ENCODE measurements around the gene FLVCR2.

Gene FLVCR2

DNA sequence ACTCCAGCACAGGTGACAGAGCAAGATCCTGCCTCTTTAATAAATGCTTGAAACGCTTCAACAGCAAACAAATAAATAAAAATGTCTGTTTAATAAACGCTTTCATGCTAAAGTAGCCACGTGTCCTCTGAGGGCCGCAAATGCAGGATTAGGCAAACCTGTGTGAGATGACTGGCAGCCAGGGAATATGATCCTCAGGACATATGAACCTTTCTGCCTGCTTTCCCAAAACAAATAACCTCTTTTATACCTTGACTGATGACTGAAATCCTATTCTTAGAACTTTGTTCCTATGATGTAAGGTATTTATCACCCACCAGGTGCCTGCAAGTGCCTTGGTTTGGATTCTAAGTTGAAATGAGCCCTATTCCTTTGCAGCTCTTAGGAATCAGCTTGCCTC lies 14.5 kb upstream of the FLVCR2 start:
- no peak for DNase-seq (ENCODE audit: low read depth)
- TF ChIP-seq, protein P1, sequence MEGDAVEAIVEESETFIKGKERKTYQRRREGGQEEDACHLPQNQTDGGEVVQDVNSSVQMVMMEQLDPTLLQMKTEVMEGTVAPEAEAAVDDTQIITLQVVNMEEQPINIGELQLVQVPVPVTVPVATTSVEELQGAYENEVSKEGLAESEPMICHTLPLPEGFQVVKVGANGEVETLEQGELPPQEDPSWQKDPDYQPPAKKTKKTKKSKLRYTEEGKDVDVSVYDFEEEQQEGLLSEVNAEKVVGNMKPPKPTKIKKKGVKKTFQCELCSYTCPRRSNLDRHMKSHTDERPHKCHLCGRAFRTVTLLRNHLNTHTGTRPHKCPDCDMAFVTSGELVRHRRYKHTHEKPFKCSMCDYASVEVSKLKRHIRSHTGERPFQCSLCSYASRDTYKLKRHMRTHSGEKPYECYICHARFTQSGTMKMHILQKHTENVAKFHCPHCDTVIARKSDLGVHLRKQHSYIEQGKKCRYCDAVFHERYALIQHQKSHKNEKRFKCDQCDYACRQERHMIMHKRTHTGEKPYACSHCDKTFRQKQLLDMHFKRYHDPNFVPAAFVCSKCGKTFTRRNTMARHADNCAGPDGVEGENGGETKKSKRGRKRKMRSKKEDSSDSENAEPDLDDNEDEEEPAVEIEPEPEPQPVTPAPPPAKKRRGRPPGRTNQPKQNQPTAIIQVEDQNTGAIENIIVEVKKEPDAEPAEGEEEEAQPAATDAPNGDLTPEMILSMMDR (IDR thresholded peaks at IDR 0.05; ENCODE audit: low read depth, low read length, missing control alignments) = no peak
- no peak overlapping the region for H3K4me3 ChIP-seq (ENCODE audit: low read depth, low read length)

DNA sequence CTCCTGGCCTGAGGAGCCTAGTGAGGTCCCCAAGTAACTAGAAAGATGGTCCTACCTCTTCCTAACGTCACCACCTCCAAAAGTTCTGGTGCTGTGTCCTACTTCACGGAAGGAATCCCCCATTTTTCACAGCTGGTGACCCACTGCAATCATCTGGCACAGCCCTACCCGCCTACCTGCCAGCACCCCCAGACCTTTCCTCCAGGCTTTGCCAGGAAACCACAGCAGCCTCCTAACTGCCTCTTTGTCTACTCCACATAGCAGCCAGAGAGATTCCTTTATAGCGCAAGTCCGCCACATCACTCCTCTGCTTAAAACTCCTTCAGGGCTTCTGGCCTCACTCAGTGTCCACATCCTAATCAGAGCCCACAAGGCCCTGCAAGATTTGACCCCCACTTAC lies 13.4 kb upstream of the FLVCR2 start:
- TF ChIP-seq, protein P1 (IDR thresholded peaks at IDR 0.05; ENCODE audit: low read depth, low read length, missing control alignments) = no peak
- no peak overlapping the region for H3K4me3 ChIP-seq (ENCODE audit: low read depth, low read length)
- DNase-seq (ENCODE audit: low read depth) = no peak

DNA sequence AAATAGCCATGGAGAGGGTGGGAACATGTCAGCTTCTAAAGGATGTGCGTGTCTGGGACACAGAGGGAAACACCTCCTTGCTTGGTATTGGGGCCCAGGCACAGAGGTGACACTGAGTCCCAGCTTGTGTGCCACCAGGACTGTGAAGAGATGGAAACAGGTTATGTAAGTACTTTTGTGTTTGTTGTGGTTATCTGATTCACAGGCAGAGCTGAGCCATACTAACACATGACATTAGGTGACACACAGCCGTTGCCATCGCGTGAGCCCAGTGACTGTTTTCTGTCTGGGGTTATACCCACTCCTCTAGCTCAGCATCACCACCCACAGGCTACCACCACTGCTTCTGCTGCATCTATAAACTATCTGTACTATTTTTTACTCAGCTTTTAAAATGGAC lies 12.1 kb upstream of the FLVCR2 start:
- DNase-seq (ENCODE audit: low read depth) = no peak
- TF ChIP-seq, protein P1 (IDR thresholded peaks at IDR 0.05; ENCODE audit: low read depth, low read length, missing control alignments) = peak; percentile 4

DNA sequence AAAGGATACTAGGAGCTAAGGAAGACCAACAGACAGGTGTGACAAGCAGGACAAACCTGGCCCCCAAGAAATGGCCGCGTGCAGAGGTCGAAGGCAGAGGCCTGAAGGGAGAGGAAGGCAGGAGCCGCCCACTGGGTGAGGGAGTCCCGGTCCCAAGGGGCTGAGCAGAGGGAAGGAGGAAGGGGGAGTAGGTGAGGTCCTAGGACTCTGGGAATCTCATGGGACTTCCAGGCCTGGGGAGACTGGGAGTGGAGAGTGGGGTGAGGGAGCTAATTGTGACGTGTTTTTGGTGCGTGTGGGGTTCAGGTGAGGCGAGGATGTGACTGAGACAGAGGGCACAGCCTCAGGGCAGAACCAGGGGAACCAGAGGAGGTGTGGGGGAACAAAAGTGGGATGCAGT lies 11.7 kb upstream of the FLVCR2 start:
- no peak for DNase-seq (ENCODE audit: low read depth)
- H3K4me3 ChIP-seq (ENCODE audit: low read depth, low read length) = no peak overlapping the region
- TF ChIP-seq, protein P1 (IDR thresholded peaks at IDR 0.05; ENCODE audit: low read depth, low read length, missing control alignments) = no peak

More for the DNA sequence above, 12.1 kb upstream of the FLVCR2 start:
- no peak overlapping the region for H3K4me3 ChIP-seq (ENCODE audit: low read depth, low read length)

DNA sequence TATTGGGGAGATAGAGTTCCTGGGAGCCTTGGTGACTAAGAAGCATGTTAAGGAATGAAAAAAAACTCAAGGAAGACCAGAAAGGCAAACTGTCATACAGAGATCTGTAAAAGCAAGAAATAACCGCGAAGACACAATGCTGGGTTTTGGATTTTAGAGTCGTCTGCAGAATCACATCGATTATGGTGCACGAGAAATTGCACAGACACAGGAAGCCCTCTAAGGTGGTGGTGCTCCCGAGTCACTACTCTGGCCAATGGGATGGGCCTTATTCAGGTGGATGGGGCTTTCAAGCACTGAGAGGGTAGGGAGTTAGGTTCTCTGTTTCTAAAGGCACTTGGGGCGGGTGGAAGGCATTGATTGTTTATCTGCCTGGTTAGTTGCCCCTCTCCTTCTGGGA lies 10.3 kb upstream of the FLVCR2 start:
- DNase-seq (ENCODE audit: low read depth) = no peak
- no peak overlapping the region for H3K4me3 ChIP-seq (ENCODE audit: low read depth, low read length)
- TF ChIP-seq, protein P1 (IDR thresholded peaks at IDR 0.05; ENCODE audit: low read depth, low read length, missing control alignments) = no peak

DNA sequence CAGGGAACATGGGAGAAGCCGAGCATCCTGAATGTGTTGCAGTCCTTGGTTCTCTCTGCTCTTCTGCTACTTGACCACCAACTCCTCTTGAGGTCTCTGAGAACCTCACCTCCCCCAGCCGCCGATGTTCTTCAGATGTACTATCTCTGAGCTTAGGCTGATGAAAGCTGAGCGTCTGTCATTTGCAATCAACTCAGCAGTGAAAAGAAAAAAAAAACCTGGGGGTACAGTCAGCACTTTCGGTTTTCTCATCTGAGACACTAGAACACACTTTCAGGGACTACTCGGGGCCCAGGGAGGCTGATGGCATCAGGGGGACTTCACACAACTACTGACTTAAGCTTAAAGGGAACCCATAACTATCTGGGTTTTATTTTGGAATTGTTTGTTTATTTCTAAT lies 9.6 kb upstream of the FLVCR2 start:
- DNase-seq (ENCODE audit: low read depth) = no peak
- TF ChIP-seq, protein P1 (IDR thresholded peaks at IDR 0.05; ENCODE audit: low read depth, low read length, missing control alignments) = no peak

DNA sequence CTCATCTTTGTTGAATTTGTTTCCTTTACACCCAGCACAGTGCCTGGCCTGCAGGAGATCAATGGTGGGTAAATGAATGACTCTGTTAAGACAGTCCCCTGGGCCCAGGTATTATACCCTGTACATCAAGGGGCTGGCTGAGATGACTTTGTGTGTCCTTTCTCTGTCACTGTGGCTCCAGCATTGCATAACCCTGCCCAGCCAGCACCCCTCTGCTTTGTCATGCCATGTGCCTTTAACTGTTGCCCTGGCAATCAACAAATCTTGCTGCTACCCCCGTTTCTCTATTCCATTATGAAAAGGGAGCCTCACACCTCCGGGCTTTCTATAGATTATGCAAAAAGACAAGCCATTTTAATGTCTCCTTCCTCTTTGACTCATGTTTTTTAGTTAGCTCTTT lies 7.6 kb upstream of the FLVCR2 start:
- no peak for DNase-seq (ENCODE audit: low read depth)

More for the DNA sequence above, 9.6 kb upstream of the FLVCR2 start:
- no peak overlapping the region for H3K4me3 ChIP-seq (ENCODE audit: low read depth, low read length)

More for the DNA sequence above, 7.6 kb upstream of the FLVCR2 start:
- H3K4me3 ChIP-seq (ENCODE audit: low read depth, low read length) = no peak overlapping the region
- TF ChIP-seq, protein P1 (IDR thresholded peaks at IDR 0.05; ENCODE audit: low read depth, low read length, missing control alignments) = no peak

Data from GM12864 (cell line).